Testis (tissue), 3 donors: ENCODE results near the gene SCIN. TPM values are rescaled to one million over a fixed set of nuclear protein-coding genes. Genes with fewer than 3 reads are reported as not detected.

Experiments used
- DNase-seq: peaks from one replicate; pipeline ENCODE4 v3.0.0-alpha.2; 2019
- H3K27ac ChIP-seq, 2 donors: fragments of 200-600 bp; sonication (generic); one replicate each; pipeline ENCODE4 v1.5.1; 2019
- H3K27me3 ChIP-seq: fragments of 200-600 bp; sonication (generic); one replicate; pipeline ENCODE4 v1.5.1; 2019
- H3K36me3 ChIP-seq: fragments of 200-600 bp; sonication (generic); one replicate; pipeline ENCODE4 v1.5.1; 2017; ENCODE audit warnings: low read depth; ENCODE audit errors: missing control alignments
- H3K4me1 ChIP-seq: fragments of 200-600 bp; sonication (generic); one replicate; pipeline ENCODE4 v1.5.1; 2019
- H3K4me3 ChIP-seq, 2 donors: fragments of 200-600 bp; sonication (generic); one replicate each; pipeline ENCODE4 v1.5.1; 2017 to 2019
- H3K9me3 ChIP-seq: fragments of 200-600 bp; sonication (generic); one replicate; pipeline ENCODE4 v1.5.1; 2017
- POLR2A ChIP-seq: fragments of 450-650 bp; IDR thresholded peaks from one replicate; pipeline ENCODE4 v1.6.1; 2017; ENCODE audit warnings: antibody characterized with exemption, mild to moderate bottlenecking, moderate library complexity
- WGBS, 2 donors: methylation state at CpG; one replicate each; pipeline ENCODE4 v1.1.5; 2018; 5-methylcytosine and 5-hydroxymethylcytosine counted together
- intact Hi-C: fragments of 100-400 bp; cut with DNase I; formaldehyde crosslinking; loops from one replicate; pipeline ENCODE4 v1.15.1; 2023; ENCODE audit warnings: low total_unique reads
- polyA plus RNA-seq: library from polyadenylated mRNA; stranded (reverse); fragments of 350-450 nt; fragmentation: Illumina TruSeq; extraction: RNeasy Lipid Tissue Mini Kit (QIAGEN cat#74804); gene quantifications from one replicate; pipeline ENCODE4 v1.2.3, GENCODE V29; 2014; ENCODE audit warnings: low read depth, low replicate concordance; ENCODE audit not compliant: insufficient read depth
- total RNA-seq, 2 donors: library from RNA; depleted of rRNA; stranded (reverse); fragments of >200 nt; gene quantifications; one replicate each; pipeline ENCODE4 v1.2.3, GENCODE V29; 2016
- TF ChIP-seq, protein P1 (sequence below), 3 experiments: fragments of 450-650 bp in 2 of 3; fragments of 200-600 bp in 1 of 3; sonication (generic) in 1 of 3; IDR thresholded peaks; one replicate each; pipeline ENCODE4 v1.5.1; 2016 to 2019; ENCODE audit warnings: antibody characterized with exemption in 3 of 3, mild to moderate bottlenecking in 2 of 3, moderate library complexity in 1 of 3

The SCIN gene
- total and polyA plus RNA-seq, 3 donors from 2014 or later, result 4.7 to 21.9 (median 11.4) TPM

DNA sequence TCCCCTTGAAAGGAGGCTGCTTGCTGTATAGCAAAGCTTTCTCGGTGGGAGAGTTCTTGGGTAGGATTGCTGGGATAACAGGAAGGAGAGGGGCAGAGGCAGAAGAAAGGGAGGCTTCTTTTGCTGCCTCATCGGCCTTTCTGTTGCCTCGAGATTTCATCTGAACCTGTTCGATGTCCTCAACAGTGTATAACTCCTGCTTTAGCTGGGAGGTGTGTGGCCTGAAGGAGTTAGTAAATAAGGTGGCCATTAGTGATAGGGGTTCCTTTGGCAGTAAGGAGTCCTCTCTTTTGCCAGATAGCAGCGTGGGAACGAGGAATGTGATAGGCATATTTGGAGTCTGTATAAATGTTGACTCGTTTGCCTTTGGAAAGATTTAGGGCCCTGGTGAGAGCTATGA lies 20.0 kb downstream of the SCIN start:
- TF ChIP-seq POLR2A, result no peak
- TF ChIP-seq, protein P1, sequence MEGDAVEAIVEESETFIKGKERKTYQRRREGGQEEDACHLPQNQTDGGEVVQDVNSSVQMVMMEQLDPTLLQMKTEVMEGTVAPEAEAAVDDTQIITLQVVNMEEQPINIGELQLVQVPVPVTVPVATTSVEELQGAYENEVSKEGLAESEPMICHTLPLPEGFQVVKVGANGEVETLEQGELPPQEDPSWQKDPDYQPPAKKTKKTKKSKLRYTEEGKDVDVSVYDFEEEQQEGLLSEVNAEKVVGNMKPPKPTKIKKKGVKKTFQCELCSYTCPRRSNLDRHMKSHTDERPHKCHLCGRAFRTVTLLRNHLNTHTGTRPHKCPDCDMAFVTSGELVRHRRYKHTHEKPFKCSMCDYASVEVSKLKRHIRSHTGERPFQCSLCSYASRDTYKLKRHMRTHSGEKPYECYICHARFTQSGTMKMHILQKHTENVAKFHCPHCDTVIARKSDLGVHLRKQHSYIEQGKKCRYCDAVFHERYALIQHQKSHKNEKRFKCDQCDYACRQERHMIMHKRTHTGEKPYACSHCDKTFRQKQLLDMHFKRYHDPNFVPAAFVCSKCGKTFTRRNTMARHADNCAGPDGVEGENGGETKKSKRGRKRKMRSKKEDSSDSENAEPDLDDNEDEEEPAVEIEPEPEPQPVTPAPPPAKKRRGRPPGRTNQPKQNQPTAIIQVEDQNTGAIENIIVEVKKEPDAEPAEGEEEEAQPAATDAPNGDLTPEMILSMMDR (IDR thresholded peaks at IDR 0.05), result no peak
- WGBS, 2 donors, result 81 to 84% methylated on average over 7 of the region's 7 CpGs

DNA sequence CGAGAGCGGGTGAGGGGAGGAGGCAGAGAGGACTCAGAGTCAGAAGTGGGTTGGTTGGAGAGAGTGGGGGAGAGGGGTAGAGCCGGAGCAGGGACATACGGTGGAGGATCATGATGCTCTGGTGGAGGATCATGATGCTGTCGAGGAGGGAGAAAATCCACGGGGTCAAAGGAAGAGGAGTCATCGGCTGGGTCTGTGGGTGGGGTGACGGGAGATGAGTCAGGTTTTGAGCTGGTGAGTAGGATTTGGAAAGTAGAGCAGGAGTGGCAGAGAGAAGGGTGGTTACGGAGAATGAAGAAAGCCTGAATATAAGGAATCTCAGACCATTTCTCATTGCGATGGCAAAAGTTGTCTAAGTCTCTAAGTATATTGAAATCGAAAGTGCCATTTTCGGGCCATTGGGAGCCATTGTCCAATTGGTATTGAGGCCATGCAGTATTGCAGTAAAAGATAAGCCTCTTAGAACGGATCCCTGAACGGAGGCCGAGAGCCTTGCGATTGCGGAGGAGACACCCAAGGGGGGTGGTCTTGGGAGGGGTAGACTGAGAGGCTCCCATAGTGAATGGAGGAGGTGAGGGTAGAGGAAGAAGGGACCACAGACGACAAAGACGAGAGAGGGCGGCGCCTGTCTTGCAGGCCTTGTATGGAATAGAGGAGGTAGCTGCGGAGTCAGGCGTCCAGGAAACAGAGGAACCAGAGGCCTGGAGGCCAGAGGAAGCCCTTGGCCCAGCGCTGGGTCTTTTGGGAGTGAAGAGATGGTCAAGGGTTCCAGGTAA lies 23.8 kb downstream of the SCIN start:
- no peaks in the 10 kb centered on the region for H3K4me1 ChIP-seq

More for the DNA sequence above, 20.0 kb downstream of the SCIN start:
- Histone ChIP-seq H3K4me3 (no peak overlapping the region), H3K4me1 (no peaks in the 10 kb centered on the region), H3K9me3 (no peaks in the 10 kb centered on the region), H3K36me3 (no peaks in the 10 kb centered on the region), H3K27ac (no peak overlapping the region), H3K27me3 (no peaks in the 10 kb centered on the region)
- intact Hi-C loops, result no loop called here
- DNase-seq, result no peak

DNA sequence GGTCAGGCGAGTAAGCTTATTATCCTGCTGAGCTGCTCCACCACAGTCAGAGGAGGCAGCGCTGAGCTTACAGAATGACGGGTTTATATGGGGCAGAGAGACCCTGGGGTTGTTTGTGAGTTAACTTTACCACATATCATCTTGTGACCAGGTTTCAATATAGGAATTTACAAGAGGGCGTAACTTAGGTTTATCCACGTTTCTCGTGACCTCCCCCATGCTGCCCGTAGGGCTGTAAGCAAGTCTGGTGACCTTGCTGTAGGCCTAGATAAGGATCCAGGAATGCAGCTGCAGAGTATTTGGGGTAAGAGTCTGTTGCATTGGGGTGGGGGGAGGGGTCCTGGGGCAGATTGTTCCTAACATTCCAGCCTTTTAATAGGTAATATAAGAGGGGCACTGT lies 24.6 kb downstream of the SCIN start:
- Histone ChIP-seq H3K4me3 (no peak overlapping the region), H3K27me3 (no peaks in the 10 kb centered on the region), H3K27ac (no peak overlapping the region), H3K36me3 (no peaks in the 10 kb centered on the region), H3K4me1 (no peaks in the 10 kb centered on the region), H3K9me3 (no peaks in the 10 kb centered on the region)
- WGBS, 2 donors, result 89 to 91% methylated on average over 7 of the region's 7 CpGs
- intact Hi-C loops, result no loop called here
- TF ChIP-seq, protein P1 (IDR thresholded peaks at IDR 0.05), result no peak
- TF ChIP-seq POLR2A, result no peak
- DNase-seq, result no peak

More for the DNA sequence above, 23.8 kb downstream of the SCIN start:
- no peaks in the 10 kb centered on the region for H3K27me3 ChIP-seq
- H3K4me3 ChIP-seq, result no peak overlapping the region
- DNase-seq, result no peak
- no peaks in the 10 kb centered on the region for H3K36me3 ChIP-seq
- TF ChIP-seq POLR2A, result no peak
- TF ChIP-seq, protein P1 (IDR thresholded peaks at IDR 0.05), result no peak
- intact Hi-C loops, result no loop called here
- WGBS, 2 donors, result 90 to 94% methylated on average over 24 of the region's 24 CpGs
- H3K27ac ChIP-seq, result no peak overlapping the region
- H3K9me3 ChIP-seq, result no peaks in the 10 kb centered on the region

DNA sequence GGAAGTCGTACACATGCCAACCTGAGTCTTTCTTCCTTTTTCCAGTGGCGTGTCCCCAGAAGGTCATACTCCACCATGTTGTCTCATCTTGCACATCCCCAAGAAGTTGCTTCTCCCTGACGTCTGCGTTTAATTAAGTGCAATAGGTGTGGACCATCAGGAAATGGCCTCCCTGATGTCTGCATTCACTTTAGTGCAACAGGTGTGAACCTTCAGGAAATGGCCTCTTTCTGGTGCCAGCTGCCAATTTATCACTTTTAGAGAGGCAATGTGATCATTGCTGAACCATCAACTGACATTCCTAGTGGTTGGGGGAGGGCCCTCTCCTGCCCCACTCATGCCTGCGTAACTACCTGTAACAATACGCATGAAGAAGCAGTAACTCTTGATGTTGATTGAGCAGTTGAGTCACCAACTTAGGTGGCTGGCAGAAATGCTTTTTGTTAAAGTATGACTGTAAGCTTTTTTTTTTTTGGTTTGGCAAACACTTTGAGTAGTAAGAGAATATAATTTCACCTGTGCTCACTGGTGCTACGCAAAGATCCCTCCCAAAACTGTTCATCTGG lies 25.8 kb downstream of the SCIN start:
- no peak overlapping the region for H3K4me3 ChIP-seq
- no peak for DNase-seq
- H3K27me3 ChIP-seq, result no peaks in the 10 kb centered on the region
- intact Hi-C loops, result no loop called here
- H3K36me3 ChIP-seq, result no peaks in the 10 kb centered on the region
- no peaks in the 10 kb centered on the region for H3K4me1 ChIP-seq
- H3K9me3 ChIP-seq, result no peaks in the 10 kb centered on the region
- no peak for TF ChIP-seq POLR2A
- TF ChIP-seq, protein P1 (IDR thresholded peaks at IDR 0.05), result no peak
- WGBS, 2 donors, result 78% methylated on average over 6 to 7 of the region's 7 CpGs
- H3K27ac ChIP-seq, result no peak overlapping the region
